ENCODE data around the gene PHACTR3.

DNA sequence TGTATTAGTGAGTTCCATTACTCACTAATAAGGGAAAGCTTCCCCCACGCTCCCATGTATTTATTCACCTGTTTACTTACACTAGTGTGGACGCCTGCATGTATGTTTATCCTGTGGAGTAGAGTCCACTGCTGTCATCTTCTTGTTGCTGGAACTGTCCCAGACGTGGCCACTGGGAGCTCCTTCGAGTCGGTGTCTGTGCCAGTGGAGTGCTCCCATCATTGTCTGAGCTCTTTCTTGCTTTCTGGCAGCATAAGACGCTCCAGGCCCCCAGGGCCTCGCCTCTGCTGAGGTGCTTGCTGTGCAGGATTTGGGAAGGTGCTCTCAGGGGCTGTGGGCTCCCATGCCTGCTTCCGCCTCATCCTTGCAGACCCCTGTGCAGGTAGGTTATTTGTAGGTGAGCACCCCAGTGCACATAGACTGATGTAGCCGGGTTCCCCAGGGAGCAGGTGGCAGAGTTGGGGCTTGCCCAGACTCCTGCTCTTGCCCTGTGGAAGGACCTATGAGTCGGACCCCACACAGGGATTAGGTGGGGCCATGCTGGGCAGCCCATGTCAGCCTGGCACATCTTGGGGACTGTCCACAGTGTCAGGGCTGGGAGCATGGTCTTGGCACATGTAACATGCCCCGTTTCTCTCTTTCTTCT lies 16.6 kb downstream of the PHACTR3 start:
- TF ChIP-seq CTCF (IDR thresholded peaks at IDR 0.05; ENCODE audit: low read length) = no peak
- TF ChIP-seq EZH2 (IDR thresholded peaks at IDR 0.05; ENCODE audit: borderline replicate concordance, low read length) = no peak

Measured in OCI-LY1 (cell line).